MV-4-11 (cell line): ENCODE measurements around the gene KLRG1.

ENCODE experiments used
- DNase-seq: peaks from one replicate; lab custom pipeline; 2025; lab: John Stamatoyannopoulos, UW

The KLRG1 gene

GRCh38 chr12:8989413-8989812 lies at the start of gene KLRG1:
KLRG1 (plus strand) TSS chr12:8989546; CDS start chr12:8989636, 90 bp downstream.
- DNase-seq: peak; percentile 79

- DNase-seq: no peak
These were observed 47.5 kb upstream of the KLRG1 start for GRCh38 chr12:8941691-8942478.

- DNase-seq: no peak
These were observed 45.7 kb upstream of the KLRG1 start for GRCh38 chr12:8943565-8944186.

GRCh38 chr12:8946733-8947132 lies 42.6 kb upstream of the KLRG1 start:
- peak; percentile 19 for DNase-seq

- DNase-seq: peak; percentile 64
These were observed 41.6 kb upstream of the KLRG1 start for GRCh38 chr12:8947737-8948136.

- peak; percentile 72 for DNase-seq
These were observed 40.5 kb upstream of the KLRG1 start for GRCh38 chr12:8948701-8949341.

GRCh38 chr12:8949342-8950220 lies 39.8 kb upstream of the KLRG1 start, which contains the start of gene M6PR:
M6PR (minus strand) TSS chr12:8949645; CDS start chr12:8946404, 3,241 bp downstream.
- DNase-seq: peak; percentile 97

- DNase-seq: no peak
These were observed 39.2 kb upstream of the KLRG1 start for GRCh38 chr12:8950221-8950527.

- peak; percentile 33 for DNase-seq
These were observed 38.5 kb upstream of the KLRG1 start for GRCh38 chr12:8950702-8951478.

- no peak for DNase-seq
These were observed 37.6 kb upstream of the KLRG1 start for GRCh38 chr12:8951744-8952143.

- DNase-seq: no peak
These were observed 35.5 kb upstream of the KLRG1 start for GRCh38 chr12:8953773-8954402.

GRCh38 chr12:8956073-8956472 lies 33.3 kb upstream of the KLRG1 start:
- no peak for DNase-seq

GRCh38 chr12:8956772-8957171 lies 32.6 kb upstream of the KLRG1 start:
- no peak for DNase-seq

GRCh38 chr12:8957561-8957960 lies 31.8 kb upstream of the KLRG1 start:
- no peak for DNase-seq

GRCh38 chr12:8958066-8958465 lies 31.3 kb upstream of the KLRG1 start:
- DNase-seq: peak; percentile 9

GRCh38 chr12:8960176-8960575 lies 29.2 kb upstream of the KLRG1 start:
- no peak for DNase-seq

GRCh38 chr12:8968761-8969160 lies 20.6 kb upstream of the KLRG1 start:
- no peak for DNase-seq

GRCh38 chr12:8969861-8970411 lies 19.4 kb upstream of the KLRG1 start:
- peak; percentile 16 for DNase-seq

GRCh38 chr12:8970432-8970831 lies 18.9 kb upstream of the KLRG1 start:
- DNase-seq: no peak

GRCh38 chr12:8980137-8980536 lies 9.2 kb upstream of the KLRG1 start:
- no peak for DNase-seq
